Measurements from ENCODE around the gene CPA4. TPM values are rescaled to one million over a fixed set of nuclear protein-coding genes. Genes with fewer than 3 reads are reported as not detected.
"Not testable (repeated sequence)": the region's sequence is repeated elsewhere in the genome, so short reads cannot be mapped to it uniquely, and the experiment has no call there.

CPA4 gene
- total RNA-seq, 4 donors from 2014 or later, result not detected

GRCh38 chr7:130305433-130306042 lies 12.6 kb downstream of the CPA4 start:
- Histone ChIP-seq H3K36me3 (no peaks in the 10 kb centered on the region), H3K4me1 (no peaks in the 10 kb centered on the region), H3K27me3 (no peaks in the 10 kb centered on the region), H3K9me3 (no peaks in the 10 kb centered on the region), H3K4me3 (no peak overlapping the region), H3K27ac (no peak overlapping the region)
- WGBS, 2 donors (ENCODE audit: low coverage in 1 of 2), result 86% methylated on average over 21 of the region's 21 CpGs; no CpG with 5 or more reads in 1 of the 2 donors
- in situ Hi-C loops (cut with MboI; ENCODE audit: low pct_ligation_motif_present in 1 of 4, low pct_unique_long_range_greater_than_20kb in 1 of 4, low sequenced_read_pairs in 3 of 4), result no loop called here
- DNase-seq, result no peak
- intact Hi-C loops (cut with DNase I; ENCODE audit: low total_unique reads), result no loop called here
- TF ChIP-seq EP300 (IDR thresholded peaks at IDR 0.05; ENCODE audit: low read depth), result no peak
- no peak for TF ChIP-seq POLR2AphosphoS5 (IDR thresholded peaks at IDR 0.05)
- TF ChIP-seq, protein P1, sequence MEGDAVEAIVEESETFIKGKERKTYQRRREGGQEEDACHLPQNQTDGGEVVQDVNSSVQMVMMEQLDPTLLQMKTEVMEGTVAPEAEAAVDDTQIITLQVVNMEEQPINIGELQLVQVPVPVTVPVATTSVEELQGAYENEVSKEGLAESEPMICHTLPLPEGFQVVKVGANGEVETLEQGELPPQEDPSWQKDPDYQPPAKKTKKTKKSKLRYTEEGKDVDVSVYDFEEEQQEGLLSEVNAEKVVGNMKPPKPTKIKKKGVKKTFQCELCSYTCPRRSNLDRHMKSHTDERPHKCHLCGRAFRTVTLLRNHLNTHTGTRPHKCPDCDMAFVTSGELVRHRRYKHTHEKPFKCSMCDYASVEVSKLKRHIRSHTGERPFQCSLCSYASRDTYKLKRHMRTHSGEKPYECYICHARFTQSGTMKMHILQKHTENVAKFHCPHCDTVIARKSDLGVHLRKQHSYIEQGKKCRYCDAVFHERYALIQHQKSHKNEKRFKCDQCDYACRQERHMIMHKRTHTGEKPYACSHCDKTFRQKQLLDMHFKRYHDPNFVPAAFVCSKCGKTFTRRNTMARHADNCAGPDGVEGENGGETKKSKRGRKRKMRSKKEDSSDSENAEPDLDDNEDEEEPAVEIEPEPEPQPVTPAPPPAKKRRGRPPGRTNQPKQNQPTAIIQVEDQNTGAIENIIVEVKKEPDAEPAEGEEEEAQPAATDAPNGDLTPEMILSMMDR (IDR thresholded peaks at IDR 0.05), result no peak
- no peak for TF ChIP-seq POLR2A (IDR thresholded peaks at IDR 0.05)

DNA sequence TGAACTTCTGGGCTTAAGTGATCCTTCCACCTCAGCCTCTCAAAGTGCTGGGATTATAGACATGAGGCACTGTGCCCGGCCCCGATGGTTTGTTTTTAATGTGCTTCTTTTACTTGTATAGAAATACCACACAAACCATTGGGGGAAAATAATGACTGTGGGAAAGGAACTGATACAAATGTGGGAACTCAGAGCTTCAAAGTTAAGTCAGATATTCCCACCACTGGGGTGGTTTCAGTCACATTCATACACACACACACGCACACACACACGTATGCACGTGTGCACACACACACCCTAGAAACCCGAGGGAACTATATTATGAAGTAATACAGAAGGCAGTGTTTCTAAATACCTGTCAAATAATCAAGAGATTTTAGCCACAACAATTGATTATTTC lies 17.0 kb downstream of the CPA4 start:
- Histone ChIP-seq H3K4me3 (no peak overlapping the region), H3K36me3 (no peaks in the 10 kb centered on the region), H3K27me3 (no peaks in the 10 kb centered on the region), H3K4me1 (no peaks in the 10 kb centered on the region), H3K27ac (no peak overlapping the region), H3K9me3 (no peaks in the 10 kb centered on the region)
- in situ Hi-C loops (cut with MboI; ENCODE audit: low pct_ligation_motif_present in 1 of 4, low pct_unique_long_range_greater_than_20kb in 1 of 4, low sequenced_read_pairs in 3 of 4) (no loop called here), intact Hi-C loops (cut with DNase I; ENCODE audit: low total_unique reads) (no loop called here)
- 60 to 71% methylated on average over 2 to 6 of the region's 6 CpGs for WGBS, 2 donors (ENCODE audit: low coverage in 1 of 2)
- DNase-seq, result no peak
- TF ChIP-seq POLR2AphosphoS5 (IDR thresholded peaks at IDR 0.05), result no peak
- no peak for TF ChIP-seq EP300 (IDR thresholded peaks at IDR 0.05; ENCODE audit: low read depth)
- TF ChIP-seq, protein P1 (IDR thresholded peaks at IDR 0.05), result no peak
- no peak for TF ChIP-seq POLR2A (IDR thresholded peaks at IDR 0.05)

DNA sequence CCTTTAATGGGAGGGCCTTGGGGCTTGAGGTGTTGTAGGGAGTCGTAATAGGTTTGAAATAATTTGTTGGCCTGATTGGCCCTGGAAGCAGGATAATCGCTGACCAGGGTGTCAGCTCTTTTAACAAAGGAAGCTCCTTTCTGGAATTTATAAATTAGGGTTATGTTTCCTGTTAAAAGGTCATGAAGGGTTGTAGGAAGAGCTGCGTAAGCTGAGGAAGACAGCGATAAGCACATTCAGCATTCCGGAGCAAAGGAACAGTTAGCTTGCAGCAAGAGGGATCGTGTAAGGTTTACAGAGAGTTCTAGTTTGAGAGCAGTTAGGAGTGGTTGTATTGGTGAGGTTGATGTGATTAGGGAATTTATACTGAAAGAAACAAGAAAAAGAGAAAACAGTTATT lies 21.3 kb downstream of the CPA4 start:
- WGBS, 2 donors (ENCODE audit: low coverage in 1 of 2), result 81 to 94% methylated on average over 6 of the region's 6 CpGs
- H3K27me3 ChIP-seq, result no peaks in the 10 kb centered on the region
- in situ Hi-C loops (cut with MboI; ENCODE audit: low pct_ligation_motif_present in 1 of 4, low pct_unique_long_range_greater_than_20kb in 1 of 4, low sequenced_read_pairs in 3 of 4) (no loop called here), intact Hi-C loops (cut with DNase I; ENCODE audit: low total_unique reads) (no loop called here)
- H3K27ac ChIP-seq, result no peak overlapping the region
- H3K36me3 ChIP-seq, result no peaks in the 10 kb centered on the region
- H3K4me3 ChIP-seq, result no peak overlapping the region
- H3K4me1 ChIP-seq, result no peaks in the 10 kb centered on the region
- no peaks in the 10 kb centered on the region for H3K9me3 ChIP-seq
- DNase-seq, result no peak
- no peak for TF ChIP-seq EP300 (IDR thresholded peaks at IDR 0.05; ENCODE audit: low read depth)
- TF ChIP-seq, protein P1 (IDR thresholded peaks at IDR 0.05), result no peak
- no peak for TF ChIP-seq POLR2AphosphoS5 (IDR thresholded peaks at IDR 0.05)
- no peak for TF ChIP-seq POLR2A (IDR thresholded peaks at IDR 0.05)

- Histone ChIP-seq H3K4me1 (no peaks in the 10 kb centered on the region), H3K9me3 (no peaks in the 10 kb centered on the region), H3K27me3 (no peaks in the 10 kb centered on the region), H3K36me3 (no peaks in the 10 kb centered on the region), H3K27ac (no peak overlapping the region), H3K4me3 (no peak overlapping the region)
- in situ Hi-C loops (cut with MboI; ENCODE audit: low pct_ligation_motif_present in 1 of 4, low pct_unique_long_range_greater_than_20kb in 1 of 4, low sequenced_read_pairs in 3 of 4), result no loop called here
- WGBS, 2 donors (ENCODE audit: low coverage in 1 of 2), result 97 to 100% methylated on average over 1 of the region's 1 CpG
- no peak for DNase-seq
- TF ChIP-seq EP300 (IDR thresholded peaks at IDR 0.05; ENCODE audit: low read depth) (no peak), POLR2AphosphoS5 (IDR thresholded peaks at IDR 0.05) (no peak), POLR2A (IDR thresholded peaks at IDR 0.05) (no peak)
- TF ChIP-seq, protein P1 (IDR thresholded peaks at IDR 0.05), result no peak
- intact Hi-C loops (cut with DNase I; ENCODE audit: low total_unique reads), result no loop called here
These were observed 26.6 kb downstream of the CPA4 start for GRCh38 chr7:130319541-130319940.

DNA sequence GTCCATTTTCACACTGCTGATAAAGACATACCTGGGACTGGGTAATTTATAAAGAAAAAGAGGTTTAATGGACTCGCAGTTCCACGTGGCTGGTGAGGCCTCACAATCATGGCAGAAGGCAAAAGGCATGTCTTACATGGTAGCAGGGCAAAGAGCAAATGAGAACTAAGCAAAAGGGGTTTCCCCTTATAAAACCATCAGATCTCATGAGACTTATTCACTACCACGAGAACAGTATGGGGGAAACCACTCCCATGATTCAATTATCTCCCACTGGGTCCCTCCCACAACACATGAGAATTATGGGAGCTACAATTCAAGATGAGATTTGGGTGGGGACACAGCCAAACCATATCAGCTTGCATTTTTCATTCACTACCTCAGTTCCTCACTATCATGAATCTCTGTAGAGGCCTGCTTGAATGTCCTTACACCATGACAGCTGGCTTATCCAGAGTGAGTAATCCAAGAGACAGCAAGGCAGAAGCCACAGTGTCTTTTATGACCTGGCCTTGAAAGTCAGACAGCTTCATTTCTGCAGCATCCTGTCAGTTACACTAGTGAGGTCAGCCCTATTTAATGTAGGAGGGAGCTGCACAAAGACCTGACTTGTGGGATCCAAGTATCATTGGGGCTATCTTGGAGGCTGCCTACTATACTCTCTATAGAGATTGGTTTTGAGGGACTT lies 28.7 kb downstream of the CPA4 start:
- DNase-seq; H3K36me3 ChIP-seq; H3K4me1 ChIP-seq; H3K9me3 ChIP-seq; in situ Hi-C loops (cut with MboI; ENCODE audit: low pct_ligation_motif_present in 1 of 4, low pct_unique_long_range_greater_than_20kb in 1 of 4, low sequenced_read_pairs in 3 of 4); H3K27me3 ChIP-seq; intact Hi-C loops (cut with DNase I; ENCODE audit: low total_unique reads); H3K4me3 ChIP-seq; H3K27ac ChIP-seq: not testable (repeated sequence)
- WGBS, 2 donors (ENCODE audit: low coverage in 1 of 2), result 68 to 89% methylated on average over 3 of the region's 3 CpGs

Data from transverse colon (tissue), 4 donors.